Mesothelial cell of epicardium (in vitro differentiated cells): ENCODE results near the gene CNTF. TPM values are rescaled to one million over a fixed set of nuclear protein-coding genes. Genes with fewer than 3 reads are reported as not detected.
"Not testable (repeated sequence)": the region's sequence is repeated elsewhere in the genome, so short reads cannot be mapped to it uniquely, and the experiment has no call there.

Experiments
- DNase-seq, 2 experiments: peaks; one replicate each; pipeline ENCODE4 v3.0.0; 2021; ENCODE audit warnings: low spot score in 2 of 2; ENCODE audit not compliant: unreplicated experiment in 2 of 2
- H3K27ac Mint-ChIP-seq: 2 replicates; pipeline ENCODE4 v1.8.0; 2021; ENCODE audit warnings: mixed read lengths
- H3K27me3 Mint-ChIP-seq: 2 replicates; pipeline ENCODE4 v1.8.0; 2021; ENCODE audit warnings: low read depth, mixed read lengths
- H3K36me3 Mint-ChIP-seq: 2 replicates; pipeline ENCODE4 v1.8.0; 2021; ENCODE audit warnings: mixed read lengths
- H3K4me1 Mint-ChIP-seq: 2 replicates; pipeline ENCODE4 v1.8.0; 2021; ENCODE audit warnings: mixed read lengths
- H3K4me3 Mint-ChIP-seq: 2 replicates; pipeline ENCODE4 v1.8.0; 2021; ENCODE audit warnings: mild to moderate bottlenecking, moderate library complexity, mixed read lengths
- H3K9me3 Mint-ChIP-seq: 2 replicates; pipeline ENCODE4 v1.8.0; 2021; ENCODE audit warnings: mixed read lengths
- CTCF ChIP-seq: fragments of 200-600 bp; sonication (generic); IDR thresholded peaks from one replicate; pipeline ENCODE4 v1.5.0; 2021; ENCODE audit warnings: antibody characterized with exemption; ENCODE audit not compliant: unreplicated experiment
- total RNA-seq: library from RNA; stranded (reverse); gene quantifications from 3 replicates; pipeline ENCODE4 v1.2.1, GENCODE V29; 2021

The CNTF gene
- 2.5 to 2.7 TPM (median 2.7 TPM) in 3 replicates for total RNA-seq

GRCh38 chr11:58622344-58622743 is at the start of gene CNTF:
TSS of gene CNTF (plus strand) at chr11:58622665. CDS start at chr11:58622753, 88 bp downstream.
- Mint-ChIP-seq H3K36me3 (peaks cover 29% of the 10 kb centered on the region), H3K4me1 (no peaks in the 10 kb centered on the region), H3K27ac (no peak within 1 kb of the TSS), H3K4me3 (no peak within 1 kb of the TSS), H3K9me3 (no peaks in the 10 kb centered on the region), H3K27me3 (no peaks in the 10 kb centered on the region)
- DNase-seq = no peak
- TF ChIP-seq CTCF = no peak

GRCh38 chr11:58572906-58573305 is 49.6 kb upstream of the CNTF start:
- not testable (repeated sequence) for H3K36me3 Mint-ChIP-seq

GRCh38 chr11:58573451-58574104 is 48.9 kb upstream of the CNTF start:
- no peaks in the 10 kb centered on the region for H3K9me3 Mint-ChIP-seq
- peak overlapping the region; percentile 44 for H3K27ac Mint-ChIP-seq
- peaks cover 19% of the 10 kb centered on the region for H3K4me1 Mint-ChIP-seq
- H3K4me3 Mint-ChIP-seq = no peak overlapping the region
- H3K36me3 Mint-ChIP-seq = peaks cover 8% of the 10 kb centered on the region
- no peak for TF ChIP-seq CTCF
- no peak for DNase-seq
- H3K27me3 Mint-ChIP-seq = no peaks in the 10 kb centered on the region

More at GRCh38 chr11:58572906-58573305, 49.6 kb upstream of the CNTF start:
- H3K27ac Mint-ChIP-seq, DNase-seq, H3K9me3 Mint-ChIP-seq, H3K4me3 Mint-ChIP-seq, H3K27me3 Mint-ChIP-seq: not testable (repeated sequence)
- H3K4me1 Mint-ChIP-seq = peaks cover 19% of the 10 kb centered on the region

- H3K4me1 Mint-ChIP-seq = peaks cover 22% of the 10 kb centered on the region
- no peak for DNase-seq
- peaks cover 5% of the 10 kb centered on the region for H3K36me3 Mint-ChIP-seq
- TF ChIP-seq CTCF = no peak
- no peaks in the 10 kb centered on the region for H3K9me3 Mint-ChIP-seq
- H3K27ac Mint-ChIP-seq = no peak overlapping the region
- H3K4me3 Mint-ChIP-seq = no peak overlapping the region
- no peaks in the 10 kb centered on the region for H3K27me3 Mint-ChIP-seq
Measured at GRCh38 chr11:58574881-58575280, 47.6 kb upstream of the CNTF start.

GRCh38 chr11:58575377-58576020 is 47.0 kb upstream of the CNTF start, which contains the start of gene LPXN:
TSS of gene LPXN (minus strand) at chr11:58575856. CDS start at chr11:58575772, 84 bp downstream.
- Mint-ChIP-seq H3K4me3 (peak within 1 kb of the TSS; percentile 97), H3K27me3 (no peaks in the 10 kb centered on the region), H3K36me3 (peaks cover 2% of the 10 kb centered on the region), H3K4me1 (peaks cover 27% of the 10 kb centered on the region), H3K27ac (peak within 1 kb of the TSS; percentile 100), H3K9me3 (no peaks in the 10 kb centered on the region)
- no peak for TF ChIP-seq CTCF
- DNase-seq = no peak

- H3K27me3 Mint-ChIP-seq = no peaks in the 10 kb centered on the region
- peaks cover 35% of the 10 kb centered on the region for H3K4me1 Mint-ChIP-seq
- no peak for DNase-seq
- no peaks in the 10 kb centered on the region for H3K9me3 Mint-ChIP-seq
- H3K36me3 Mint-ChIP-seq = no peaks in the 10 kb centered on the region
- H3K27ac Mint-ChIP-seq = peak overlapping the region; percentile 100
- no peak for TF ChIP-seq CTCF
- H3K4me3 Mint-ChIP-seq = peak overlapping the region; percentile 97
Measured at GRCh38 chr11:58576887-58577471, 45.5 kb upstream of the CNTF start.
